ENCODE data around the gene GADL1.

Gene GADL1

GRCh38 chr3:30804984-30805383 lies 89.5 kb downstream of the GADL1 start:
- DNase-seq, result no peak

GRCh38 chr3:30795176-30795575 lies 99.3 kb downstream of the GADL1 start:
- no peak for DNase-seq

GRCh38 chr3:30793740-30794139 lies 100.7 kb downstream of the GADL1 start:
- no peak for DNase-seq

- no peak for DNase-seq
Measured at GRCh38 chr3:30790150-30790549, 104.3 kb downstream of the GADL1 start.

DNA sequence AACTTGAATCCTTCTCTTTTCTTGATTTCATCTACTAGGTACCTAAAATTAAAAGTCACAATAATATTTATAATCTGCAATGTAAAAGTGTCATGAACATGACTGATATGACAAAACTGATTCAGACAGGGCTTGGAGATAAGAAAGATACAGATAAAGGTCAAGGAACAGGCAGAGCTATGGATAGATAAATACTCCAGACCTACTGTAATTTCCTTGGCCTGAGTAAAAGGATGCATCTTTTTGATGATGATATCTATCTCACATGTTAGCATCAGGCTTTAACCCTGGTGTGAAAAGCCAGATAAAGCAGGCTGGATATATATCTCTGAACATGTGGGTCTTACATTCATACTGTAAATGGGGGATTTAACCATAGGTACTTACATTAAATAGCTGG lies 108.1 kb downstream of the GADL1 start:
- no peak for DNase-seq

GRCh38 chr3:30779686-30780287 lies 114.7 kb downstream of the GADL1 start:
- no peak for DNase-seq

- no peak for DNase-seq
Measured at GRCh38 chr3:30778933-30779332, 115.5 kb downstream of the GADL1 start.

DNA sequence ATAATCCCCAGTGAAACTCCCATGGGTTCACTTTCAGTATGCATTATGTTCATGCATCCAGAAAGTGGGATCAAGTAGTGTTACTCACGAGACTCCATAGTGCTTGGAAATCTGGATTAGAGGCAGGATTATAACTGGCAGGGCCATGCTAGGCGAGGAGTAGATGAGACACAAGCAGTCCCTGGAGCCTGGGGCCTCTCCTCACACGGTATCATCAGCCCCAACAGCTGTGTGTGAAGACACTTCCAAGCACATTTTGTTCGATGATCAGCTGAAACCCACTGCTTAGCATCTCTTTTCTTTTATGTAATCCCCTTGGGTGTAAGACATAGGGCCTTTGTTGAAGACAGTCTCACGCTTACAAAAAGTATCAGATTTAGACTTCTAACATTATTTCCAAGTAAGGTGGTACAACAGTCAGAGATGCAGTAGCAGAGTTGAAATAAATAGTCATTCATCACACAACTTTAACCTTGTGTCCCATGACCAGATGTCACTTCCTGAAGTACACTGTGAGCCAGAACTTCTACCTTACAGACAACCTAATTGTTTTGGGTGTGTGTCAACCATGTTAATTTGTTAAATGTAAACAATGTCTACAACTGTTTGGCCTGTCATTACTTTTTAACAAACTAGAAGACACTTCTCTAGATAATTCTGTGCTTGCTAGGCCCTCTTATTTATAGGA lies 116.9 kb downstream of the GADL1 start:
- DNase-seq, result no peak

- DNase-seq, result no peak
Measured at GRCh38 chr3:30776186-30776815, 118.2 kb downstream of the GADL1 start.

DNA sequence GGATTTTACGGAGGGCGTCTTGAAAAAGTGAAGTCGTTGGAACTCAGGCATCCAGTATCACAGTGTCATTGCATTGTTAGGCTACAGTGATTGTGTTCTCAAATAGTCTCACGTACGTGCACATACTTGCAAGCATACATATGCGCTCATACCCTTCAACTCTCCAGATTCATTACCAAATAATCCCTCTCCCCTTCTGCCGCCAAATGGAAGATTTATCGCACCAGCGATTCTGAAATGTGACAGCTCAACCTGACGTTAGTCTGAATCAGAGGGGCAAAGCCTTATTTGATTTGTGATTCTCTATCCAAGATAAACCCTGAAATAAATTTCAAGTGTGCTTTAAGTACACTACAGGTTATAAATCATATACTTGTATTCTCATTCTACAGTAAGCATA lies 119.4 kb downstream of the GADL1 start:
- DNase-seq, result no peak

DNA sequence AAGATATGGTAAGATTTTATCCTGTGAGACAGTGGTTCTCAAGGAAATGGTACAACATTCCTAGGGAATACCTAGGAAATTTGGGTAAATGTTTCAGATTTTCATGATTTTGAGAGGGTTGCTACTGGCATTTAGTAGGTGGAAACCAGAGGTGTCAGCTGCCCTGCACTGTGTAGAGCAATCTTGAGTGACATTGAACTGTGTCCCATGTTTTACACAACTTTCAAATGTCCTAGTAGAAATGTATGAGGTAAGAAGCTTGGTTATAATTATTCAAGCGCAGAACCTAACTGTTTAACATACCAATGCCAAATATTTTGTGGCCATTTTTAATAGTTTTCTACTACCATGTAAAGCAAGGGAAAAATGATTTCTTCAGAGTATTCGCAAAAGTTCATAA lies 120.4 kb downstream of the GADL1 start:
- DNase-seq, result no peak

DNA sequence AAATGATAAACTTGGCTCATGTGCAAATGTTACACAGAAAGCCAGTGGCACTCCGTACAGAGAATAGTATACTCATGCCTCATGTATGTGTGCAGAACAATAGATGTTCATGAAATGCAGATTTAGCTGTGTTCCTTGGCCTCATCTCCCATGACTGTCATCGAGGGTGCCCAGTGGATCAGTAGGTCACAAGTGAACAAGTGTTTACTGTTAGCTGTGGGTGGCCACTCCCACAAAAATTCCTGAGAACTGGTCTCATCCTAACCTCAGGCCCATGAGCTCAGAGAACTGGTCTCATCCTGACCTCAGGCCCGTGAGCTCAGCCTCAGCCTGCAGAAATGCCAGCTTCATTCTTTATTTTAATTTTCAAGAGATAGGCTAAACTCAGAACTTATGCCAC lies 124.1 kb downstream of the GADL1 start:
- no peak for DNase-seq

GRCh38 chr3:30768703-30769550 lies 125.5 kb downstream of the GADL1 start:
- DNase-seq, result no peak

GRCh38 chr3:30768046-30768445 lies 126.4 kb downstream of the GADL1 start:
- DNase-seq, result no peak

GRCh38 chr3:30766522-30766921 lies 127.9 kb downstream of the GADL1 start:
- no peak for DNase-seq

- DNase-seq, result no peak
Measured at GRCh38 chr3:30764891-30765290, 129.6 kb downstream of the GADL1 start.

DNA sequence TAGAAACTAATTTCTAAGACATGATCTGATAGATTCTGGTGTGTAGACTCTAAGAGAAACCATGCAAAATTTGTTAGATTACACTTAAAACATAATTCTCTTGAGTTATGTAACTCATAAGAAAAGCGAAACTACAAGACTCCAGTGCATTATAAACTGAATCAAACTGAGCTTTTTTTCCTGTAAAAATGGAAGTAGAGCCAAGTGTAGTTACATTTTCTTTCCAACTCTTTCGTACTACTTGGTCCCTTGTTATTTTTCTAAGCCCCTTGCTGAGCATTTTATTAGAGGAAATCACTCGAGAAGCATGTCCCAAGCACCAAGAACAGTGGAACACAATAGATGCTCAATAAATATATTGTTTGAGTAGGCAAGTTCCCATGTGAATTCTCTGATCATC lies 130.2 kb downstream of the GADL1 start:
- DNase-seq, result no peak

GRCh38 chr3:30761374-30761773 lies 133.1 kb downstream of the GADL1 start:
- no peak for DNase-seq

DNA sequence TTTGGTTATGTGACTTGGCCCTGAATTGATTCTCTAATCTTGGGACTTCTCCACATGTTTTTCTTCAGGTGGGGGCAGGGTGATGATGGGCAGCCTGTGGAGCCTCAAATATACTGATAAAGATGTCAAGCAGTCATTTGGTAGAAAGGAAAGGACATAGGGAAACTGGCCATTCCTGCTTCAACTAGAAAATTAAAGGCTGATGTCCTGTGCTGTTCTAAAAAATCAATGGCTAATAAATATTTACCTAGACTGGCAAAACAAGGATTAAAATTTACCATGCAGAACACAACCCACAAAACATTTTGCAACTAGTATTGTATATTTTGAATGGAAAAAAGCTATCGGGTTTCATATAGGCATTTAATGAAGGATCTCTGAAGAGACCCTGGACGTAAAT lies 133.7 kb downstream of the GADL1 start:
- DNase-seq, result no peak

DNA sequence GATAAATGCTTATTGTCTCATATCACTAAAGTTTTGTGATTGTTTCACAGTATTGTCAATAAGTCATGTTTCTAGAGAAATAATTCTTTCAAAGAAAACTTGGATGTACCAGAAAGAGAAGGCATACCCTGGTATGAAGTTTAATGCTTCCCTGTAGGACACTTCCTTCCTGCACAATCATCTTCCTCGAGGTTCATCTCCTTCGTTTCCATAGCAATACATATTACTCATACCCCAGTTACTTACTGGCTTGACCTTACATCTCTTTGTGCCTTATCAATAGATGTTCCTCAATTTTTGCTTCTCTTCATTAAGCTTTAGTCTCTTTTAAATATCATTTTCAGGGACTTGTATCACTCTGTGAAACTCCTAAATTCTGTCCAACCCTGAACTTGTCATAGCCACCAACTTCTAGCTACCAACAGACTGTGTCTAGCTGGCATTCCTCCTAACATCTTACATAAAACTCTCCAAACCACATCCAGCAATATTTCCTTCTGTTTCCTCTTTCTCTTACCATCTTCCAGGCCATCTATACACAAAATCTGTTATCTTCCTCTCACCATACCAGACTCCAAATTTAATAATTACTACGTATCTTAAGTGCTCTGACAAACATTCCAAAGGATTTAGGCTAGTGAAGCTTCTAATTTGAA lies 134.3 kb downstream of the GADL1 start:
- no peak for DNase-seq

- DNase-seq, result no peak
Measured at GRCh38 chr3:30756218-30756617, 138.2 kb downstream of the GADL1 start.

DNA sequence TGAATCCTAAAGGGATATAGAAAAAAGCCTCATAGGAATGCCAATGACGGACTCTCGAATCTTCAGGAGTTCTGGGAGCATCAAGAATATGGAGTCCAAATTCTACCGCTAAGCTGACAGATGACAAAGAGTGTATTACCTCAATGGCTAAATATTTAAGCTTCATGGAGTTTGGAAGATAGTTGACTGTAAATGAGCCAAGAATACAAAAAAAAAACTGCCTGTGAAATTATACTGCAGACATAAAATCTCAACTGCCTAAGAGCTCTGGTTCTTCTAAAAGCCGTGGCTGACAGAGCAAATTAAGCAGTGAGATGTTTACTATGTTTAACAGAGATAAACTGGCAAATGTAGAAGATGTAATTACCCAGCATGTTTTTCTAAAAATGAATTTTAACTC lies 140.0 kb downstream of the GADL1 start:
- DNase-seq, result no peak

- DNase-seq, result no peak
Measured at GRCh38 chr3:30753766-30754165, 140.7 kb downstream of the GADL1 start.

All from DMS 273 treated with DMSO at 0.1 percent for 48 hours (cell line).